Gastrocnemius medialis (tissue), 4 donors: ENCODE data around the gene WDR76. TPM values are rescaled to one million over a fixed set of nuclear protein-coding genes. Genes with fewer than 3 reads are reported as not detected.
"Not testable (repeated sequence)": the region's sequence is repeated elsewhere in the genome, so short reads cannot be mapped to it uniquely, and the experiment has no call there.

Experiments
- ATAC-seq, 2 donors: fragments of 150-250 bp; one replicate each; pipeline ENCODE4 v1.9.1; 2016
- DNase-seq, 2 donors: peaks; one replicate each; pipeline ENCODE4 v3.0.0-alpha.2; 2019
- H3K27ac ChIP-seq, 4 donors: fragments of 200-600 bp; sonication (generic); 1 replicate in 1 of 4; 2 replicates in 3 of 4; pipeline ENCODE4 v1.5.1; 2016 to 2018; ENCODE audit warnings: mild to moderate bottlenecking in 2 of 4, moderate library complexity in 1 of 4
- H3K27me3 ChIP-seq, 3 donors: fragments of 200-600 bp; sonication (generic) in 2 of 3; 1 replicate in 1 of 3; 2 replicates in 2 of 3; pipeline versions ENCODE4 v1.5.1 to v1.6.0; 2016 to 2019; ENCODE audit warnings: mild to moderate bottlenecking in 1 of 3, moderate library complexity in 1 of 3
- H3K36me3 ChIP-seq, 2 donors: fragments of 200-600 bp; sonication (generic) in 1 of 2; one replicate each; pipeline ENCODE4 v1.5.1; 2017 to 2018
- H3K4me1 ChIP-seq, 2 donors: fragments of 200-600 bp; sonication (generic) in 1 of 2; one replicate each; pipeline ENCODE4 v1.5.1; 2016 to 2017; ENCODE audit warnings: mild to moderate bottlenecking in 2 of 2
- H3K4me3 ChIP-seq, 4 donors: fragments of 200-600 bp; sonication (generic) in 3 of 4; 1 replicate in 1 of 4; 2 replicates in 3 of 4; pipeline ENCODE4 v1.5.1; 2016 to 2019; ENCODE audit warnings: mild to moderate bottlenecking in 2 of 4
- H3K9me3 ChIP-seq, 3 donors: fragments of 200-600 bp; sonication (generic) in 2 of 3; 1 replicate in 1 of 3; 2 replicates in 2 of 3; pipeline ENCODE4 v1.5.1; 2016 to 2019
- CTCF ChIP-seq, 5 experiments: fragments of 450-650 bp in 3 of 5; fragments of 200-600 bp in 2 of 5; sonication (generic) in 2 of 5; IDR thresholded peaks in 4 of 5; conservative IDR thresholded peaks in 1 of 5; 1 replicate in 4 of 5; 2 replicates in 1 of 5; pipeline ENCODE4 v1.5.1; 2016 to 2019; ENCODE audit warnings: antibody characterized with exemption in 5 of 5, mild to moderate bottlenecking in 3 of 5, moderate library complexity in 3 of 5
- POLR2A ChIP-seq, 2 donors: fragments of 450-650 bp; IDR thresholded peaks; one replicate each; pipeline ENCODE4 v1.6.1; 2017; ENCODE audit warnings: antibody characterized with exemption in 2 of 2, mild to moderate bottlenecking in 2 of 2, moderate library complexity in 2 of 2
- in situ Hi-C, 4 donors: fragments of 200-750 bp; cut with MboI; loops; one replicate each; pipeline versions ENCODE4 v1.15.0 to v1.8.0; 2017; ENCODE audit warnings: low sequenced_read_pairs in 4 of 4
- intact Hi-C: fragments of 100-400 bp; cut with DNase I; formaldehyde crosslinking; loops from one replicate; pipeline ENCODE4 v1.15.1; 2023; ENCODE audit warnings: low total_unique reads
- total RNA-seq, 4 donors: library from RNA; depleted of rRNA; stranded (reverse); fragments of >200 nt; gene quantifications; one replicate each; pipeline versions ENCODE4 v1.1.0 to v1.2.3, GENCODE V29; 2016

Gene WDR76
- total RNA-seq, 4 donors from 2014 or later = 0.12 to 1.0 (median 0.37) TPM

- no peak for DNase-seq
- H3K27ac ChIP-seq = peak overlapping the region; percentile 86 to 100 (median 92)
- no peak for ATAC-seq
- H3K9me3 ChIP-seq = no peaks in the 10 kb centered on the region
- H3K27me3 ChIP-seq = no peaks in the 10 kb centered on the region
- H3K4me3 ChIP-seq = no peak overlapping the region
- peaks cover 0 to 57% of the 10 kb centered on the region in 2 donors for H3K36me3 ChIP-seq
- no peak for TF ChIP-seq CTCF (IDR thresholded peaks at IDR 0.05 in 4 of 5, conservative IDR thresholded peaks at IDR 0.05 in 1 of 5)
- no peak for TF ChIP-seq POLR2A (IDR thresholded peaks at IDR 0.05)
- peaks cover 46 to 49% of the 10 kb centered on the region in 2 donors for H3K4me1 ChIP-seq
- in situ Hi-C loops = loop anchor here in 1 of 4 donors (25.0 kb wide), 2 partner anchors 913 to 1838 kb away; partner anchors contain the start of genes B2M, PATL2 and SQOR
- intact Hi-C loops = loop anchor here (10.0 kb wide), 1 partner anchor 735 kb away; the partner anchor contains the start of gene EIF3J
These were observed 27.4 kb upstream of the WDR76 start for GRCh38 chr15:43799209-43799944.

- ATAC-seq (peak in 1 of 2 donors; percentile 4), DNase-seq (no peak)
- in situ Hi-C loops = loop anchor here in 1 of 4 donors (25.0 kb wide), 2 partner anchors 912 to 1837 kb away; partner anchors contain the start of genes B2M, PATL2 and SQOR
- Histone ChIP-seq H3K4me1 (peaks cover 41 to 44% of the 10 kb centered on the region in 2 donors), H3K36me3 (peaks cover 0 to 57% of the 10 kb centered on the region in 2 donors), H3K4me3 (peak within 1 kb of the TSS; percentile 74 to 97 (median 88)), H3K27me3 (no peaks in the 10 kb centered on the region), H3K27ac (peak within 1 kb of the TSS; percentile 86 to 100 (median 92)), H3K9me3 (no peaks in the 10 kb centered on the region)
- TF ChIP-seq CTCF (IDR thresholded peaks at IDR 0.05 in 4 of 5, conservative IDR thresholded peaks at IDR 0.05 in 1 of 5) = no peak
- no peak for TF ChIP-seq POLR2A (IDR thresholded peaks at IDR 0.05)
- intact Hi-C loops = loop anchor here (1.0 to 10.0 kb wide), 2 partner anchors 24 to 735 kb away; partner anchors contain the start of genes EIF3J and MFAP1
These were observed 26.9 kb upstream of the WDR76 start, which contains the start of gene SERINC4 for GRCh38 chr15:43799945-43800285. TSS of gene SERINC4 (minus strand) at chr15:43800220. CDS start at chr15:43799986, 234 bp downstream.

DNA sequence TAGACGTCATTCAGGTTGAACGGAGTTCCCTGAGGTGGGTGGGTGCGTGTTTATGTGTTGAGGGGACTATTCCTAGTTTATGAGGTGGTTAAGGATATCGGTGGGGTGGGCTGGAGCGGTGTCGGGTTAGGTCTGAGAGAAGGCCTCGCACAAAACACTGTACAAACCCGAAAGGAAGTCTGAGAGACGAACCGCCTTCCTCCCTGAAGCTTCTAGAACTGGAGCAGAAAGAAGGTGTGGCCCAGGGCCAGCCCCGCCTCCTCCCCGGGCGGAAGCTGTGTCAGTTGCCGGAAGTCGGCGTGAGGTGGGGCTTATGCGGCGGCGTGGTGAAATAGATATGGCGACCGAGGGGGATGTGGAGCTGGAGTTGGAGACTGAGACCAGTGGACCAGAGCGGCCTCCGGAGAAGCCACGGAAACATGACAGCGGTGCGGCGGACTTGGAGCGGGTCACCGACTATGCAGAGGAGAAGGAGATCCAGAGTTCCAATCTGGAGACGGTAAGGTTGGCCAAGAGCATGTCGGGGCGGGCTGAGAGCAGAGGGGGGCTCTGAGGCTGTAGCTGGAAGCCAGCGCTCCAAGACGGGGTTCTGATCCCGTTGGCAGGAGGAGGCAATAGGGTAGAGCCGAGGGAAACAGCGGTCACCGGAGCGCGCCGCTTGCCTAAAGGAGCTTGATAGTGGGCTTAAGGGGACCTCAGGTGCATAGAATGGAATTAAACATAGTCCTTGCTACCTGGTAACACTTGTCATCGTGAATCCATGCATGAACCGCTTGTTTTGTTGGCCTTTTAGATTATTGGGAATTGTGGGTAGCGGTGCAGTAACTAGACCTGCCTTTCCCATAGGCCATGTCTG lies 26.3 kb upstream of the WDR76 start, which contains the start of gene HYPK:
Gene HYPK (plus strand): TSS at position 314 of the 856 bp plus-strand sequence. CDS start 24 bp downstream, at position 338.
- in situ Hi-C loops = no loop called here
- TF ChIP-seq POLR2A (IDR thresholded peaks at IDR 0.05) (peak; percentile 55 to 61), CTCF (IDR thresholded peaks at IDR 0.05 in 4 of 5, conservative IDR thresholded peaks at IDR 0.05 in 1 of 5) (no peak)
- H3K36me3 ChIP-seq = peaks cover 0 to 57% of the 10 kb centered on the region in 2 donors

GRCh38 chr15:43802676-43803075 lies 24.1 kb upstream of the WDR76 start:
- ATAC-seq, H3K4me3 ChIP-seq, H3K9me3 ChIP-seq, in situ Hi-C loops, H3K27me3 ChIP-seq, DNase-seq, intact Hi-C loops: not testable (repeated sequence)
- Histone ChIP-seq H3K4me1 (peaks cover 17 to 20% of the 10 kb centered on the region in 2 donors), H3K27ac (peak overlapping the region in 1 of 4 donors; percentile 21), H3K36me3 (peaks cover 0 to 64% of the 10 kb centered on the region in 2 donors)

More for the DNA sequence above, 26.3 kb upstream of the WDR76 start, which contains the start of gene HYPK:
- peaks cover 35 to 38% of the 10 kb centered on the region in 2 donors for H3K4me1 ChIP-seq
- H3K27me3 ChIP-seq = no peaks in the 10 kb centered on the region
- intact Hi-C loops = loop anchor here (1.0 kb wide), 1 partner anchor 24 kb away; the partner anchor contains the start of gene MFAP1
- peak within 1 kb of the TSS; percentile 74 to 97 (median 88) for H3K4me3 ChIP-seq
- H3K9me3 ChIP-seq = no peaks in the 10 kb centered on the region
- H3K27ac ChIP-seq = peak within 1 kb of the TSS; percentile 86 to 100 (median 92)
- DNase-seq (peak; percentile 93 to 95), ATAC-seq (peak; percentile 90 to 94)
